ENCODE results near the gene SSUH2. TPM values are rescaled to one million over a fixed set of nuclear protein-coding genes. Genes with fewer than 3 reads are reported as not detected.
"Not testable (repeated sequence)": the region's sequence is repeated elsewhere in the genome, so short reads cannot be mapped to it uniquely, and the experiment has no call there.

The SSUH2 gene
- not detected in 2 replicates for total RNA-seq (ENCODE audit: low replicate concordance)

GRCh38 chr3:8644748-8645390 is at the start of gene SSUH2:
TSS of gene SSUH2 (minus strand) at chr3:8644798. CDS start at chr3:8644758, 40 bp downstream.
- TF ChIP-seq CTCF (IDR thresholded peaks at IDR 0.05; ENCODE audit: insufficient read depth, low read length) = no peak
- no peak for DNase-seq (ENCODE audit: low read depth)

GRCh38 chr3:8691295-8691694 is 46.7 kb upstream of the SSUH2 start:
- DNase-seq (ENCODE audit: low read depth); H3K4me3 ChIP-seq (ENCODE audit: low read depth, low read length): not testable (repeated sequence)

More at GRCh38 chr3:8644748-8645390, at the start of gene SSUH2:
- H3K4me3 ChIP-seq (ENCODE audit: low read depth, low read length) = no peak within 1 kb of the TSS

- H3K4me3 ChIP-seq (ENCODE audit: low read depth, low read length); DNase-seq (ENCODE audit: low read depth): not testable (repeated sequence)
Observed at GRCh38 chr3:8684992-8685391, 40.4 kb upstream of the SSUH2 start.

- DNase-seq (ENCODE audit: low read depth); H3K4me3 ChIP-seq (ENCODE audit: low read depth, low read length): not testable (repeated sequence)
Observed at GRCh38 chr3:8682850-8683574, 38.4 kb upstream of the SSUH2 start.

- not testable (repeated sequence) for DNase-seq (ENCODE audit: low read depth); H3K4me3 ChIP-seq (ENCODE audit: low read depth, low read length)
Observed at GRCh38 chr3:8681881-8682538, 37.4 kb upstream of the SSUH2 start.

GRCh38 chr3:8681349-8681748 is 36.8 kb upstream of the SSUH2 start:
- no peak for DNase-seq (ENCODE audit: low read depth)
- no peak overlapping the region for H3K4me3 ChIP-seq (ENCODE audit: low read depth, low read length)

GRCh38 chr3:8679817-8680553 is 35.4 kb upstream of the SSUH2 start:
- H3K4me3 ChIP-seq (ENCODE audit: low read depth, low read length); DNase-seq (ENCODE audit: low read depth): not testable (repeated sequence)

More at GRCh38 chr3:8681349-8681748, 36.8 kb upstream of the SSUH2 start:
- TF ChIP-seq CTCF (IDR thresholded peaks at IDR 0.05; ENCODE audit: insufficient read depth, low read length) = no peak

- TF ChIP-seq CTCF (IDR thresholded peaks at IDR 0.05; ENCODE audit: insufficient read depth, low read length) = no peak
- no peak overlapping the region for H3K4me3 ChIP-seq (ENCODE audit: low read depth, low read length)
- DNase-seq (ENCODE audit: low read depth) = no peak
Observed at GRCh38 chr3:8678751-8679150, 34.2 kb upstream of the SSUH2 start.

- H3K4me3 ChIP-seq (ENCODE audit: low read depth, low read length); DNase-seq (ENCODE audit: low read depth): not testable (repeated sequence)
Observed at GRCh38 chr3:8677258-8677657, 32.7 kb upstream of the SSUH2 start.

GRCh38 chr3:8675591-8675990 is 31.0 kb upstream of the SSUH2 start:
- not testable (repeated sequence) for DNase-seq (ENCODE audit: low read depth); H3K4me3 ChIP-seq (ENCODE audit: low read depth, low read length)
